22Rv1 (cell line): ENCODE measurements around the gene TRERF1.

Source experiments
- H3K27ac ChIP-seq: fragments of 450-650 bp; 2 replicates; pipeline ENCODE4 v1.5.1; 2017
- ZFX ChIP-seq: fragments of 450-650 bp; IDR thresholded peaks from 2 replicates; pipeline ENCODE4 v1.6.1; 2017; ENCODE audit warnings: antibody characterized with exemption, borderline replicate concordance
- TF ChIP-seq, protein P1 (sequence below): fragments of 450-650 bp; IDR thresholded peaks from 2 replicates; pipeline ENCODE4 v1.5.1; 2017; ENCODE audit warnings: mild to moderate bottlenecking

The TRERF1 gene

DNA sequence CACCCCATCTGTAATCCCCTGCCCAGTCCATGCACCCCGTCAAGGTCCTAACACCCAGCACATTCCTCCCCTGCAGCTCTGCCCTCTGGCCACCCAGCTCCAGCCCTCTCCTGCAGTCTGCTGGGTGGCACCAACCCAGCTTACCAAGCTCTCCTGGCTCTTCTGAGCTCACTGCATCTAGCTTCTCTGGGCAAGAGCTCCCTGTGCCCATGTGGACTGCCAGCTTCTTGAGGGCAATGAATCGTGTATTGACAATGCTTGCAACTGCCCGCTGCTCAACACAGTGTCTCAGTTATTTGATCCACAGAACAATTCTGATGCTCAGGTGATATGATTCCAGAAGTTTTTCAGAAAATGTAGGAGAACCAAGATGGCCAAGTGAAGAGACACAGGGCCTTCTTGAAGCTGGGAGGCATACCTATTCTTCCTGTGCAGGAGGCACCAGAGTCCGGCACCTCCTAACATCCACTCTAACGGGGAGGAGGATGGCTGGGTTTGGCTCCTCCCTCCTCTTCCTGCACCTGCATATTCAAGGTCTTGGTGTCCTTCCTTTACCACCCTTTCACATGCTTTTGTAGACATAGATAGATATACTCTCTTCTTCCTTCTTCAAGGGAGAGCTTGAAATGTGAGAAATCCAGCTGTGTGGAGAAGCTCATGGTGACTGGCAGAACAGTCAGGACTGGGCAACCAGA lies 85.6 kb downstream of the TRERF1 start:
- H3K27ac ChIP-seq, result no peak overlapping the region
- TF ChIP-seq ZFX, result no peak
- TF ChIP-seq, protein P1, sequence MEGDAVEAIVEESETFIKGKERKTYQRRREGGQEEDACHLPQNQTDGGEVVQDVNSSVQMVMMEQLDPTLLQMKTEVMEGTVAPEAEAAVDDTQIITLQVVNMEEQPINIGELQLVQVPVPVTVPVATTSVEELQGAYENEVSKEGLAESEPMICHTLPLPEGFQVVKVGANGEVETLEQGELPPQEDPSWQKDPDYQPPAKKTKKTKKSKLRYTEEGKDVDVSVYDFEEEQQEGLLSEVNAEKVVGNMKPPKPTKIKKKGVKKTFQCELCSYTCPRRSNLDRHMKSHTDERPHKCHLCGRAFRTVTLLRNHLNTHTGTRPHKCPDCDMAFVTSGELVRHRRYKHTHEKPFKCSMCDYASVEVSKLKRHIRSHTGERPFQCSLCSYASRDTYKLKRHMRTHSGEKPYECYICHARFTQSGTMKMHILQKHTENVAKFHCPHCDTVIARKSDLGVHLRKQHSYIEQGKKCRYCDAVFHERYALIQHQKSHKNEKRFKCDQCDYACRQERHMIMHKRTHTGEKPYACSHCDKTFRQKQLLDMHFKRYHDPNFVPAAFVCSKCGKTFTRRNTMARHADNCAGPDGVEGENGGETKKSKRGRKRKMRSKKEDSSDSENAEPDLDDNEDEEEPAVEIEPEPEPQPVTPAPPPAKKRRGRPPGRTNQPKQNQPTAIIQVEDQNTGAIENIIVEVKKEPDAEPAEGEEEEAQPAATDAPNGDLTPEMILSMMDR, result no peak

DNA sequence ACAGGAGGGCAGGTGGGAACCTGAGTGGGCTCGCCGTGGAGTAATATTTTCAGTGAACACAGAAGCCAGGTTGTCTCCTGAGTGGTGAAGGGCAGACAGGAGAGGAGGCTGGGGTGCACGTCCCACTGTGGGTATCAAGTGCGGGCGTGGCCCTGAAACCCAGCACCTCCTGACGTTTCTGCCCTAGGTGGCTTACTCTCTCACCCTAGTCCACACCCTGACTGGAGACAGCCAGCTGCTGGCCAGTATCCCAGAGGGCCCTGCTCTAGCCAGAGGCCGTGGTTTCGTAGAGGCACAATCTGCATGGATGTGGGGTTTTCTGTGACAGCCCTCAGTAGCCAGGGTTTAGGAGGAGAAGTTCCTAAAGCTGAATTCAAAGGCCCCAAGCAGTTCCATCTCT lies 86.7 kb downstream of the TRERF1 start:
- TF ChIP-seq, protein P1, result no peak
- no peak for TF ChIP-seq ZFX

DNA sequence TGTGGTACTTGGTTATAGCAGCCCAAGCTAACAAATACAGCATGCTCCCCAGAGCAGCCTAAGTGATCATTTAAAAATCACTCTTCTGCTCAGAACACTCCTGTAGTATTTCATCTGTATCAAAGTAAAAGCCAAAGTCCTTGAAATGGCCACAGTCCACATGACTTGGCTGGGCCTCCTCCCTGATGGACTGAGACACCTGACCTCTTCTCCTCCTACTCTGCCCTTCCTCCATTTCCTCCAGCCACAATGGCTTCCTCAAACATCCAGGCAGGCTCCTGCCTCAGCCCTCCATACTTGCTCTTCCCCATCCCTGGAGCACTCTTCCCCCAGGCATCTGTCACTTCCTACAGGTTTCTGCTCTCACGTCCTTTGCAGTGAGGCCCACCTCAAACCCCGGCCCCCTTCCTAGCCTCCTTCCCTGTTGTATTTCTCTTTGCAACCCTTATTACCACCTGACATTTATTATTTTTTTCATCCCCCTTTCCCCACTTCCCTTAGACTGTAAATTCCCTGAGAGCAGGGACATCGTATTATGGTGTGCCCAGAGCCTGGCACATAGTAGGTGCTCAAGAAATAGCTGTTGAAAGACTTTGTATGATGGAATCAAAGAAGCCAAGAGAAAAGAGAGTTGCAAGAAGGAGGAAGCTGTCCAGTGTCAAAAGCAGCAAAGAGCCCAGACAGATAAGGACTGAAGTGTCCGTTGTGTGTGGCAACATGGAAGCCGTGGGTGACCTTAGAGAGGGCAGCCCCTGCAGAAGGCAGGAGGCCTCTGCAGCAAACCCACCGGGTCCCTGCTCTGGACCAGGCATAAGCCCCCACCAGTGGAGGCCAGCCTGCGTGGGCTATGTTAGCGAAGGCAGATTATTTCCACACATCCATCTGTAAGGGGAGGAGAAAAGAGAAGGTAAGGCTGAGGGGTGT lies 87.5 kb downstream of the TRERF1 start:
- no peak overlapping the region for H3K27ac ChIP-seq
- TF ChIP-seq, protein P1, result no peak
- no peak for TF ChIP-seq ZFX

More for the DNA sequence above, 86.7 kb downstream of the TRERF1 start:
- H3K27ac ChIP-seq, result no peak overlapping the region

DNA sequence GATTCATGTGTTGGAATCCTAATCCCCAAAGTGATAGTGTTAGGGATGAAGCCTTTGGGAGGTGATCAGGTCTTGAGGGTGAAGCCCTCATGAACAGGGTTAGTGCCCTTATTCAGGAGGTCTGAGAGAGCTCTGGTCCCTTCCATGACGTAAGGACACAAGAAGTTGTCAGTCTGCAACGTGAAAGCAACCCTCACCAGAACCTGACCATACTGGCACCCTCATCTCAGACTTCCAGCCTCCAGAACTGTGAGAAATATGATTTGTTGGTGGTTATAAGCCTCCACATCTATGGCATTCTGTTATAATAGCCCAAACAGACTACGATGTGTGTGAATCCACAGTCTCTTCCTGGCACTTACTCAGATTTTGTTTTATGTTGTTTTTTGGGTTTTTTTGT lies 90.7 kb downstream of the TRERF1 start:
- H3K27ac ChIP-seq, result no peak overlapping the region
- TF ChIP-seq, protein P1, result no peak

DNA sequence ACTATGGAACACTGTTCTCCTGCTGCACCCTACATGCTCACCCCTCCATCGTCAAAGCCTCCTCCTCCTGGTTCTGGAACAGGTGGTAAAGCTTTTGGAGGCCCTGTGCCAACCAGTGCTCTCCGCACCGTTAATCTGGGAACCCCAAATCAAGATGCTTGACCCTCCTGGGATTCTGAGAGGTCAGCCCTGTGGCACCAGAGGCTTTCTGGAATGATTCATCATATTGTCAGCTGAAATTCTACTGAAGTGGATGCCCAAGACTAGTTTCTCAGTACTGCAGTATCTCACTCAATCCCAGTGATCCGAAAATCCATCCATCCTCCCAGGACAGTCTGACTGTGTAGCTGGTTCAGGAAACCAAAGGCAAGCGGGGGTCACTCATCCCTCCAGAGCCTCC lies 92.7 kb downstream of the TRERF1 start:
- H3K27ac ChIP-seq, result no peak overlapping the region
- no peak for TF ChIP-seq ZFX
- TF ChIP-seq, protein P1, result no peak

DNA sequence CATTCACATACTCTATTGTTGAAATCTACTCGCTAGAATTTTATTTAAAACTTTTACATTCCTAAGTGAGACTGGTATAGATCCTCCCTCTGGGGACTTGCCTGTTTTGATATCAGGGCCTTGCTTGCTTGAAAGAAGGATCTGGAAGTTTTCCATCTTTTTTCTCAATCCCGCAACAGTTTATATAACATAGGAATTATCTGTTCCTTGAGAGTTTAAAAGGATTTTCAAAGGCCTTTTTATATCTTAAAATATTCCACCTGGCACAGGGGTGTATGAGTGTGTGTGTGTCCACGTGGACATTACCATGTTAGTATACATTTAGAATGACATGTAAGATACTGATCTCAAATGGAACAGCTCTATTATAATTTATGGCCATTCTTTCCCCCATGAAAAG lies 96.3 kb downstream of the TRERF1 start:
- no peak for TF ChIP-seq ZFX
- TF ChIP-seq, protein P1, result no peak

DNA sequence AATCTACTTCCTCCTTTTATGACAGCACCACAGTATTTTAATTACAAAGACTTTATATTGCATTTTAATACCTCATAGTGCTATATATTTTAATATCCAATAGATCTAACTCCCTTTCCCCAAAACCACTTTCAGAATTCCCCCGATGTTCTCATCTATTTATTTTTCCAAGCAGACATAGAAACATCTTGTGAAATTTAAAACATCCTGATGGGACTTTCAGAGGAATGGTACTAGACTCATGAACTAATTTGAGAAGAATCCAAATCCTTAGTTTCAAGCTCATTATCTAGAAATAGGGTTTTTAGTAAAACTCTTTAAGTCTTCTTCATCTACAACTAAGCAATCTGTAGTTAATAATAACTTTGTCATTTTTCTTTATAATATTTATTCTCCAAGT lies 97.0 kb downstream of the TRERF1 start:
- H3K27ac ChIP-seq, result no peak overlapping the region
- TF ChIP-seq ZFX, result no peak
- TF ChIP-seq, protein P1, result no peak

More for the DNA sequence above, 96.3 kb downstream of the TRERF1 start:
- H3K27ac ChIP-seq, result no peak overlapping the region
